ENCODE data around the gene TMEM220.
"Not testable (repeated sequence)": the region's sequence is repeated elsewhere in the genome, so short reads cannot be mapped to it uniquely, and the experiment has no call there.

TMEM220 gene

GRCh38 chr17:10724546-10725195, 5.2 kb downstream of the TMEM220 start:
- Histone ChIP-seq H3K9ac (ENCODE audit: low read depth, low read length) (no peak overlapping the region), H3K36me3 (ENCODE audit: control insufficient read depth, insufficient read depth, low read length) (no peaks in the 10 kb centered on the region), H3K27me3 (ENCODE audit: control insufficient read depth, insufficient read depth, low read length) (no peaks in the 10 kb centered on the region), H3K9me3 (ENCODE audit: control insufficient read depth, insufficient read depth, low read length) (no peaks in the 10 kb centered on the region), H3K4me3 (ENCODE audit: low read depth, low read length) (no peak overlapping the region), H3K4me1 (ENCODE audit: control insufficient read depth, insufficient read depth, low read length) (no peaks in the 10 kb centered on the region)

- no peak overlapping the region for H3K4me3 ChIP-seq (ENCODE audit: low read depth, low read length)
- no peaks in the 10 kb centered on the region for H3K27me3 ChIP-seq (ENCODE audit: control insufficient read depth, insufficient read depth, low read length)
- no peak overlapping the region for H3K9ac ChIP-seq (ENCODE audit: low read depth, low read length)
- H3K36me3 ChIP-seq (ENCODE audit: control insufficient read depth, insufficient read depth, low read length), result no peaks in the 10 kb centered on the region
- H3K4me1 ChIP-seq (ENCODE audit: control insufficient read depth, insufficient read depth, low read length), result no peaks in the 10 kb centered on the region
- no peaks in the 10 kb centered on the region for H3K9me3 ChIP-seq (ENCODE audit: control insufficient read depth, insufficient read depth, low read length)
Measured at GRCh38 chr17:10718547-10718946, 11.3 kb downstream of the TMEM220 start.

GRCh38 chr17:10716218-10716617, 13.6 kb downstream of the TMEM220 start:
- Histone ChIP-seq H3K4me3 (ENCODE audit: low read depth, low read length) (no peak overlapping the region), H3K9ac (ENCODE audit: low read depth, low read length) (no peak overlapping the region), H3K36me3 (ENCODE audit: control insufficient read depth, insufficient read depth, low read length) (peaks cover 4% of the 10 kb centered on the region), H3K9me3 (ENCODE audit: control insufficient read depth, insufficient read depth, low read length) (no peaks in the 10 kb centered on the region), H3K4me1 (ENCODE audit: control insufficient read depth, insufficient read depth, low read length) (no peaks in the 10 kb centered on the region), H3K27me3 (ENCODE audit: control insufficient read depth, insufficient read depth, low read length) (no peaks in the 10 kb centered on the region)

GRCh38 chr17:10713318-10713717, 16.5 kb downstream of the TMEM220 start:
- H3K27me3 ChIP-seq (ENCODE audit: control insufficient read depth, insufficient read depth, low read length), result no peaks in the 10 kb centered on the region
- H3K4me3 ChIP-seq (ENCODE audit: low read depth, low read length), result no peak overlapping the region
- peaks cover 4% of the 10 kb centered on the region for H3K36me3 ChIP-seq (ENCODE audit: control insufficient read depth, insufficient read depth, low read length)
- no peaks in the 10 kb centered on the region for H3K4me1 ChIP-seq (ENCODE audit: control insufficient read depth, insufficient read depth, low read length)
- no peaks in the 10 kb centered on the region for H3K9me3 ChIP-seq (ENCODE audit: control insufficient read depth, insufficient read depth, low read length)
- no peak overlapping the region for H3K9ac ChIP-seq (ENCODE audit: low read depth, low read length)

GRCh38 chr17:10705727-10706126, 24.1 kb downstream of the TMEM220 start:
- no peaks in the 10 kb centered on the region for H3K9me3 ChIP-seq (ENCODE audit: control insufficient read depth, insufficient read depth, low read length)
- peaks cover 2% of the 10 kb centered on the region for H3K36me3 ChIP-seq (ENCODE audit: control insufficient read depth, insufficient read depth, low read length)
- H3K4me3 ChIP-seq (ENCODE audit: low read depth, low read length), result no peak overlapping the region
- H3K27me3 ChIP-seq (ENCODE audit: control insufficient read depth, insufficient read depth, low read length), result no peaks in the 10 kb centered on the region
- no peak overlapping the region for H3K9ac ChIP-seq (ENCODE audit: low read depth, low read length)
- H3K4me1 ChIP-seq (ENCODE audit: control insufficient read depth, insufficient read depth, low read length), result no peaks in the 10 kb centered on the region

GRCh38 chr17:10702574-10702973, 27.2 kb downstream of the TMEM220 start:
- Histone ChIP-seq H3K9me3 (ENCODE audit: control insufficient read depth, insufficient read depth, low read length) (no peaks in the 10 kb centered on the region), H3K4me1 (ENCODE audit: control insufficient read depth, insufficient read depth, low read length) (peaks cover 3% of the 10 kb centered on the region), H3K36me3 (ENCODE audit: control insufficient read depth, insufficient read depth, low read length) (peaks cover under 1% of the 10 kb centered on the region), H3K4me3 (ENCODE audit: low read depth, low read length) (no peak overlapping the region), H3K9ac (ENCODE audit: low read depth, low read length) (no peak overlapping the region), H3K27me3 (ENCODE audit: control insufficient read depth, insufficient read depth, low read length) (no peaks in the 10 kb centered on the region)

- Histone ChIP-seq H3K9me3 (ENCODE audit: control insufficient read depth, insufficient read depth, low read length) (no peaks in the 10 kb centered on the region), H3K27me3 (ENCODE audit: control insufficient read depth, insufficient read depth, low read length) (no peaks in the 10 kb centered on the region), H3K9ac (ENCODE audit: low read depth, low read length) (no peak overlapping the region), H3K36me3 (ENCODE audit: control insufficient read depth, insufficient read depth, low read length) (no peaks in the 10 kb centered on the region), H3K4me1 (ENCODE audit: control insufficient read depth, insufficient read depth, low read length) (peaks cover 6% of the 10 kb centered on the region), H3K4me3 (ENCODE audit: low read depth, low read length) (no peak overlapping the region)
Measured at GRCh38 chr17:10699856-10700255, 30.0 kb downstream of the TMEM220 start.

- Histone ChIP-seq H3K27me3 (ENCODE audit: control insufficient read depth, insufficient read depth, low read length) (no peaks in the 10 kb centered on the region), H3K4me1 (ENCODE audit: control insufficient read depth, insufficient read depth, low read length) (peaks cover 6% of the 10 kb centered on the region), H3K36me3 (ENCODE audit: control insufficient read depth, insufficient read depth, low read length) (peaks cover under 1% of the 10 kb centered on the region), H3K9ac (ENCODE audit: low read depth, low read length) (peak overlapping the region; percentile 85), H3K9me3 (ENCODE audit: control insufficient read depth, insufficient read depth, low read length) (no peaks in the 10 kb centered on the region), H3K4me3 (ENCODE audit: low read depth, low read length) (peak overlapping the region; percentile 93)
Measured at GRCh38 chr17:10698096-10698818, 31.6 kb downstream of the TMEM220 start.

GRCh38 chr17:10697092-10698081, 32.4 kb downstream of the TMEM220 start, which contains the start of the genes ADPRM and SCO1:
Gene ADPRM, plus strand, starts transcription at chr17:10697594. Its CDS starts 7,333 bp downstream, at chr17:10704927.
Gene SCO1, minus strand, starts transcription at chr17:10697533. Its CDS starts 26 bp downstream, at chr17:10697507.
- H3K27me3 ChIP-seq (ENCODE audit: control insufficient read depth, insufficient read depth, low read length), result no peaks in the 10 kb centered on the region
- H3K9ac ChIP-seq (ENCODE audit: low read depth, low read length), result peak within 1 kb of the TSS; percentile 85
- peaks cover 6% of the 10 kb centered on the region for H3K4me1 ChIP-seq (ENCODE audit: control insufficient read depth, insufficient read depth, low read length)
- H3K36me3 ChIP-seq (ENCODE audit: control insufficient read depth, insufficient read depth, low read length), result peaks cover 4% of the 10 kb centered on the region
- no peaks in the 10 kb centered on the region for H3K9me3 ChIP-seq (ENCODE audit: control insufficient read depth, insufficient read depth, low read length)
- H3K4me3 ChIP-seq (ENCODE audit: low read depth, low read length), result peak within 1 kb of the TSS; percentile 93

GRCh38 chr17:10695875-10696407, 33.9 kb downstream of the TMEM220 start:
- not testable (repeated sequence) for H3K27me3 ChIP-seq (ENCODE audit: control insufficient read depth, insufficient read depth, low read length); H3K4me1 ChIP-seq (ENCODE audit: control insufficient read depth, insufficient read depth, low read length)

GRCh38 chr17:10687499-10687898, 42.3 kb downstream of the TMEM220 start:
- H3K4me3 ChIP-seq (ENCODE audit: low read depth, low read length), result no peak overlapping the region
- H3K27me3 ChIP-seq (ENCODE audit: control insufficient read depth, insufficient read depth, low read length), result no peaks in the 10 kb centered on the region
- H3K36me3 ChIP-seq (ENCODE audit: control insufficient read depth, insufficient read depth, low read length), result peaks cover 17% of the 10 kb centered on the region
- no peaks in the 10 kb centered on the region for H3K4me1 ChIP-seq (ENCODE audit: control insufficient read depth, insufficient read depth, low read length)
- no peaks in the 10 kb centered on the region for H3K9me3 ChIP-seq (ENCODE audit: control insufficient read depth, insufficient read depth, low read length)
- no peak overlapping the region for H3K9ac ChIP-seq (ENCODE audit: low read depth, low read length)

More at GRCh38 chr17:10695875-10696407, 33.9 kb downstream of the TMEM220 start:
- Histone ChIP-seq H3K36me3 (ENCODE audit: control insufficient read depth, insufficient read depth, low read length) (peaks cover 11% of the 10 kb centered on the region), H3K4me3 (ENCODE audit: low read depth, low read length) (peak overlapping the region; percentile 93)
- not testable (repeated sequence) for H3K9ac ChIP-seq (ENCODE audit: low read depth, low read length); H3K9me3 ChIP-seq (ENCODE audit: control insufficient read depth, insufficient read depth, low read length)
